GM12873 (cell line): ENCODE measurements around the gene CD7.

ENCODE experiments used
- TF ChIP-seq, protein P1 (sequence below): IDR thresholded peaks from 2 replicates; pipeline ENCODE4 v1.5.1; 2012; ENCODE audit warnings: low read depth, mild to moderate bottlenecking, moderate library complexity, low read length, control low read depth; ENCODE audit not compliant: insufficient read depth; ENCODE audit errors: missing control alignments

CD7 gene

DNA sequence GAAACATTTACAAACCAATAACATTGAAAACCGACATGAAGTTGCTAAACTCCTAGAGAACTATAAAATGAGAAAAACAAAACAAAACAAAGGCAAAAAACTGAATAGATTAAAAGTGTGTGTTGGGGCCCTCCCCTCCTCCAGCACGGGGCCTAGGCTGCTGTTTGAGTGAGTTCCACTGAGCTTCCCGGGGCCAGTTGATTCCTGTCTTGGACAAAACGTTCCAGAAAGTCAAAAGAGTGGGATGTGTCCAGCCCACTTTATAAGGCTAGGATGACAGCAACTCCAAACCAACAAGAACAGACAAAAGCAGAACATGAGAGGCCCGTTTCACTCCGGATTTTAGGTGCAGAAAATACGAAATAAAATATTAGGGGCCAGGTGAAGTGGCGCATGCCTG is 32.3 kb downstream of the CD7 start:
- TF ChIP-seq, protein P1, sequence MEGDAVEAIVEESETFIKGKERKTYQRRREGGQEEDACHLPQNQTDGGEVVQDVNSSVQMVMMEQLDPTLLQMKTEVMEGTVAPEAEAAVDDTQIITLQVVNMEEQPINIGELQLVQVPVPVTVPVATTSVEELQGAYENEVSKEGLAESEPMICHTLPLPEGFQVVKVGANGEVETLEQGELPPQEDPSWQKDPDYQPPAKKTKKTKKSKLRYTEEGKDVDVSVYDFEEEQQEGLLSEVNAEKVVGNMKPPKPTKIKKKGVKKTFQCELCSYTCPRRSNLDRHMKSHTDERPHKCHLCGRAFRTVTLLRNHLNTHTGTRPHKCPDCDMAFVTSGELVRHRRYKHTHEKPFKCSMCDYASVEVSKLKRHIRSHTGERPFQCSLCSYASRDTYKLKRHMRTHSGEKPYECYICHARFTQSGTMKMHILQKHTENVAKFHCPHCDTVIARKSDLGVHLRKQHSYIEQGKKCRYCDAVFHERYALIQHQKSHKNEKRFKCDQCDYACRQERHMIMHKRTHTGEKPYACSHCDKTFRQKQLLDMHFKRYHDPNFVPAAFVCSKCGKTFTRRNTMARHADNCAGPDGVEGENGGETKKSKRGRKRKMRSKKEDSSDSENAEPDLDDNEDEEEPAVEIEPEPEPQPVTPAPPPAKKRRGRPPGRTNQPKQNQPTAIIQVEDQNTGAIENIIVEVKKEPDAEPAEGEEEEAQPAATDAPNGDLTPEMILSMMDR, result no peak

DNA sequence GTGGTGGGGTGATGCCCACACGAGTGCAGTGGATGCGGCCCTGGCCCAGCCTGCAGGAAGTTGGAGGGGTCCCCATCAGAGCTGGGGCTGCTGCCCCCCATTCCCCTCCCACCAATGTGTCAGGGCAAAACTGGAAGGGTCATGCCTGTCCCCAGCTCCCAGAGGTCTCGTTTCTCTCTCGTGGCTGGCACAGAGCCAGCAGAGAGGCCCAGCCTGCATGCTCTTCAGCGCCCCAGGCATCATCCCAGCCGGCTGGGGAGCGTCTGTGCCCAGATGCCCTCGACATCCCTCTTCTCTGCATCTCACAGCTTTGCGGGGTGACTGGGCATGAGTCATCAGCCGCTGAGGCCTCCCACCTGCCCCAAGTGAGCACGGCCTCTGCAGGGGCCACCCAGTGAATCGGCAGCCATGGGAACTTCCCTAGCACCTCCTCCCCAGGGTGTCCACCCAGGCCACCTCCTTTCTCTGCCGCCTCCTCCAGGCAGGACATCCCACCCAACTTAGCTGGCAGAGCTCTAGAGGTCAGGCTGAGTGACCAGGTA is 34.1 kb downstream of the CD7 start:
- TF ChIP-seq, protein P1, result no peak

GRCh38 chr17:82282239-82283207 is 34.9 kb downstream of the CD7 start:
- TF ChIP-seq, protein P1, result no peak

DNA sequence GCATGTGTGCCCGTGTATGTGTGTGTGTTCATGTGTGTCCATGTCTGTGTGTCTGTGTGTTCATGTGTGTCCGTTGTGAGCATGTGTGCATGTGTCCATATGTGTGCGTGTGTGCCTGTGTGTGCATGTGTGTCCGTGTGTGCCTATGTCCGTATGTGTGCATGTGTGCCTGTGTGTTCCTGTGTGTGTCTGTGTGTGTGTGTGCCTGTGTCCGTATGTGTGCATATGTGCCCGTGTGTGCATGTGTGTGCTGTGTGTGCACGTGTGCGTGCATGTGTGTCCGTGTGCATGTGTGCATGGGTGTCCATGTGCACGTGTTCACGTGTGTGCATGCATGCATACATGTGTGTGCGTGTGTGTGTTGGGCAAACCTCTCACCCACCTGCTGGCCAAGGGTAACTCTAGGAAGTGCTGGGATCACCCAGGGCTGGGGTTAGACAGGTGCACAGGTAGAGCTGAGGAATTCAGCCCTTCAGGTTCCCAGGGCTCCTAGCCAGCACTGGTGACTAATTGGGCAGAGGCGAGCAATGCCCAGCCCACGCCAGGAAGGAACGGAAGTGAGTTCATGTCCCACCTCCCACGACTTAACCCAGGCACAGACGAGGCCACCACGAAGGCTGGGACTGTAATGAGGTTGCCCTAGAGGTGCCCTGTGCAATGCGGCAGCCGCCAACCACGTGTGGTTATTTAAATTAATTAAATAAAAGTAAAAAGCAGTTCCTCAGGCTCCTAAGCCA is 35.7 kb downstream of the CD7 start:
- TF ChIP-seq, protein P1, result no peak

- TF ChIP-seq, protein P1, result no peak
Measured at GRCh38 chr17:82281076-82281475, 36.3 kb downstream of the CD7 start.

GRCh38 chr17:82280537-82280936 is 36.9 kb downstream of the CD7 start:
- TF ChIP-seq, protein P1, result no peak
